Body of pancreas (tissue), 4 donors: ENCODE measurements around the gene PPP6R3.

Experiments
- POLR2A ChIP-seq, 3 donors: fragments of 450-650 bp; IDR thresholded peaks; one replicate each; pipeline ENCODE4 v1.6.1; 2016; ENCODE audit warnings: antibody characterized with exemption in 3 of 3, mild to moderate bottlenecking in 2 of 3
- TF ChIP-seq, protein P1 (sequence below), 7 experiments: fragments of 450-650 bp in 4 of 7; fragments of 200-600 bp in 3 of 7; sonication (generic) in 3 of 7; IDR thresholded peaks; one replicate each; pipeline ENCODE4 v1.5.1; 2016 to 2019; ENCODE audit warnings: antibody characterized with exemption in 7 of 7

DNA sequence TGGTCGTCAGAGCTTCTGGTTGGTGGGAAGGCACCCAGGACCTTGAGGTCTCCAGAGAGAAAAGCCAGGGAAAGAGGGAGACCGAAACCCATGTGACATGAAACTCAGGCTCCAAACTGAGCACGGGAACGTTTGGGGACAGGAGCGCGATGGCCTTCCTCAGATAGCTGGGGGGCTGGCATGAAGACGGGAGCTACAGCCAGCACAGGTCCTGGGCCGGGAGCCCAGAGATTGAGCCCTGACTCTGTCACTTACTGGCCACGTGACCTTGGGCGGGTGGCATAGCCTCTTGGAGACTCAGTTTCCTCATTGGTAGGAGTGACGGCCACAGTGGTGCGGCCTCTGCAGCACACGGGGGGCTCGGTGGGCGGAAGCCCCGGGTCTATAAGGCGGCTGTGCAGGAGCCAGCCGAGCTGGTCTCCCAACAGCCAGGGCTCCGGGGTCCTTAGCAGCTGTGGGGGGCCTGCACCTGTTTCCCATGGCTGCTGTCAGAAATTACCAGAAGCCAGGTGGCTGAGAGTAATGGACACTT is 36.4 kb upstream of the PPP6R3 start:
- TF ChIP-seq, protein P1, sequence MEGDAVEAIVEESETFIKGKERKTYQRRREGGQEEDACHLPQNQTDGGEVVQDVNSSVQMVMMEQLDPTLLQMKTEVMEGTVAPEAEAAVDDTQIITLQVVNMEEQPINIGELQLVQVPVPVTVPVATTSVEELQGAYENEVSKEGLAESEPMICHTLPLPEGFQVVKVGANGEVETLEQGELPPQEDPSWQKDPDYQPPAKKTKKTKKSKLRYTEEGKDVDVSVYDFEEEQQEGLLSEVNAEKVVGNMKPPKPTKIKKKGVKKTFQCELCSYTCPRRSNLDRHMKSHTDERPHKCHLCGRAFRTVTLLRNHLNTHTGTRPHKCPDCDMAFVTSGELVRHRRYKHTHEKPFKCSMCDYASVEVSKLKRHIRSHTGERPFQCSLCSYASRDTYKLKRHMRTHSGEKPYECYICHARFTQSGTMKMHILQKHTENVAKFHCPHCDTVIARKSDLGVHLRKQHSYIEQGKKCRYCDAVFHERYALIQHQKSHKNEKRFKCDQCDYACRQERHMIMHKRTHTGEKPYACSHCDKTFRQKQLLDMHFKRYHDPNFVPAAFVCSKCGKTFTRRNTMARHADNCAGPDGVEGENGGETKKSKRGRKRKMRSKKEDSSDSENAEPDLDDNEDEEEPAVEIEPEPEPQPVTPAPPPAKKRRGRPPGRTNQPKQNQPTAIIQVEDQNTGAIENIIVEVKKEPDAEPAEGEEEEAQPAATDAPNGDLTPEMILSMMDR (IDR thresholded peaks at IDR 0.05) = no peak
- TF ChIP-seq POLR2A (IDR thresholded peaks at IDR 0.05) = no peak
